HCT116 (cell line): ENCODE data around the gene F2R. TPM values are rescaled to one million over a fixed set of nuclear protein-coding genes. Genes with fewer than 3 reads are reported as not detected.

ENCODE experiments used
- ATAC-seq: fragments of 200-7000 bp; cut with Tn5 transposase; 2 replicates; pipeline ENCODE4 v1.9.1; 2020; ENCODE audit warnings: mild to moderate bottlenecking, moderate library complexity
- BruUV-seq: library from RNA; stranded (reverse); fragments of 400-500 nt; replicated peaks from 2 replicates; lab custom pipeline; 2021; lab: Mats Ljungman, UMichigan
- CTCF ChIA-PET: fragments of 300-600 bp; sonication (Branson Sonifier 250); formaldehyde crosslinking; loops from one replicate; lab custom pipeline; 2021; ENCODE audit warnings: antibody characterized with exemption; lab: Charles Lee
- POLR2A ChIA-PET: fragments of 300-600, 350-600 bp; sonication (Branson Sonifier 250); formaldehyde crosslinking; loops from one replicate; lab custom pipeline; 2021; ENCODE audit warnings: antibody characterized with exemption; lab: Charles Lee
- RAD21 ChIA-PET, 2 experiments: fragments of 300-600 bp; sonication (Branson Sonifier 250); formaldehyde crosslinking; loops; one replicate each; lab custom pipeline; 2023; ENCODE audit warnings: low total read pairs in 2 of 2; ENCODE audit not compliant: uncharacterized antibody in 2 of 2, unreplicated experiment in 2 of 2, low non-redundant PET in 1 of 2; lab: Charles Lee
- DNase-seq: peaks from one replicate; pipeline ENCODE4 v3.0.0-alpha.2; 2010; ENCODE audit warnings: low read depth, low spot score
- H2AFZ ChIP-seq: fragments of 200-600 bp; shearing (Covaris generic), sonication (generic); 2 replicates; pipeline ENCODE4 v1.6.1; 2017; ENCODE audit warnings: low read depth, mixed run types, mixed read lengths, antibody characterized with exemption, low read length; ENCODE audit not compliant: poor library complexity, severe bottlenecking
- H3K27ac ChIP-seq: 2 replicates; pipeline ENCODE4 v1.5.1; 2012; ENCODE audit warnings: low read depth, low read length
- H3K27me3 ChIP-seq: fragments of 200-600 bp; sonication (generic); 2 replicates; pipeline ENCODE4 v1.6.1; 2016; ENCODE audit warnings: mixed run types, low read length, mixed read lengths; ENCODE audit not compliant: insufficient read depth
- H3K36me3 ChIP-seq, 2 experiments: fragments of 200-500 bp in 1 of 2; fragments of 200-600 bp in 1 of 2; sonication (Bioruptor generic) in 1 of 2; sonication (generic) in 1 of 2; 2 replicates each; pipeline versions ENCODE4 v1.5.1 to v1.6.1; 2014 to 2016; ENCODE audit warnings: low read length in 2 of 2, inconsistent platforms in 1 of 2, mixed read lengths in 1 of 2, mixed run types in 1 of 2; ENCODE audit not compliant: insufficient read depth in 2 of 2, control insufficient read depth in 1 of 2
- H3K4me1 ChIP-seq, 2 experiments: fragments of 200-600 bp in 1 of 2; sonication (generic) in 1 of 2; 2 replicates each; pipeline versions ENCODE4 v1.5.1 to v1.6.1; 2012 to 2017; ENCODE audit warnings: low read length in 2 of 2, inconsistent platforms in 1 of 2, mild to moderate bottlenecking in 1 of 2, mixed read lengths in 1 of 2, mixed run types in 1 of 2, moderate library complexity in 1 of 2; ENCODE audit not compliant: insufficient read depth in 2 of 2, control insufficient read depth in 1 of 2
- H3K4me2 ChIP-seq: fragments of 200-600 bp; sonication (generic); 2 replicates; pipeline ENCODE4 v1.6.1; 2017; ENCODE audit warnings: mixed run types, low read length, mixed read lengths
- H3K4me3 ChIP-seq, 2 experiments: fragments of 200-600 bp in 1 of 2; sonication (generic) in 1 of 2; replicated peaks in 1 of 2; 2 replicates each; pipeline ENCODE4 v1.5.1; 2011 to 2016; ENCODE audit warnings: low read length in 2 of 2, control low read depth in 1 of 2, low read depth in 1 of 2, mild to moderate bottlenecking in 1 of 2, mixed read lengths in 1 of 2, mixed run types in 1 of 2
- H3K79me2 ChIP-seq: fragments of 200-600 bp; sonication (generic); 2 replicates; pipeline ENCODE4 v1.6.1; 2017; ENCODE audit warnings: mild to moderate bottlenecking, mixed run types, low read length, moderate library complexity, mixed read lengths; ENCODE audit not compliant: insufficient read depth
- H3K9ac ChIP-seq: fragments of 200-600 bp; sonication (generic); 2 replicates; pipeline ENCODE4 v1.6.1; 2016; ENCODE audit warnings: low read length, mixed read lengths
- H3K9me2 ChIP-seq: fragments of 200-600 bp; sonication (generic), shearing (Covaris generic); 2 replicates; pipeline ENCODE4 v1.6.1; 2017; ENCODE audit warnings: mixed run types, mild to moderate bottlenecking, moderate library complexity; ENCODE audit not compliant: insufficient read depth
- H3K9me3 ChIP-seq, 2 experiments: fragments of 200-500 bp in 1 of 2; fragments of 200-600 bp in 1 of 2; sonication (Bioruptor generic) in 1 of 2; sonication (generic) in 1 of 2; 2 replicates each; pipeline ENCODE4 v1.6.1; 2014 to 2017; ENCODE audit warnings: low read length in 2 of 2, mixed read lengths in 2 of 2, inconsistent platforms in 1 of 2, low read depth in 1 of 2, mild to moderate bottlenecking in 1 of 2, mixed run types in 1 of 2, moderate library complexity in 1 of 2; ENCODE audit not compliant: control insufficient read depth in 1 of 2, insufficient read depth in 1 of 2
- H4K20me1 ChIP-seq: fragments of 200-600 bp; sonication (generic), shearing (Covaris generic); 2 replicates; pipeline ENCODE4 v1.6.1; 2017; ENCODE audit warnings: mixed run types, mild to moderate bottlenecking, moderate library complexity; ENCODE audit not compliant: insufficient read depth
- ATF3 ChIP-seq: IDR thresholded peaks from 2 replicates; pipeline ENCODE4 v1.6.1; 2012
- CBX3 ChIP-seq: IDR thresholded peaks from 2 replicates; pipeline ENCODE4 v1.6.1; 2012; ENCODE audit warnings: low read depth
- CEBPB ChIP-seq: IDR thresholded peaks from 2 replicates; pipeline ENCODE4 v1.6.1; 2012; ENCODE audit warnings: low read depth
- CTCF ChIP-seq, 3 experiments: fragments of 200-600 bp in 1 of 3; sonication (generic) in 1 of 3; IDR thresholded peaks in 2 of 3; conservative IDR thresholded peaks in 1 of 3; 2 replicates each; pipeline ENCODE4 v1.5.1; 2012 to 2017; ENCODE audit warnings: low read depth in 2 of 3, low read length in 2 of 3, antibody characterized with exemption in 1 of 3, borderline replicate concordance in 1 of 3, control low read depth in 1 of 3, mild to moderate bottlenecking in 1 of 3, mixed read lengths in 1 of 3, mixed run types in 1 of 3, moderate library complexity in 1 of 3; ENCODE audit not compliant: insufficient read depth in 1 of 3
- EGR1 ChIP-seq: IDR thresholded peaks from 2 replicates; pipeline ENCODE4 v1.6.1; 2012; ENCODE audit warnings: low read depth
- ELF1 ChIP-seq: IDR thresholded peaks from 2 replicates; pipeline ENCODE4 v1.6.1; 2012; ENCODE audit warnings: low read depth, borderline replicate concordance
- FOSL1 ChIP-seq: IDR thresholded peaks from 2 replicates; pipeline ENCODE4 v1.6.1; 2012; ENCODE audit warnings: low read depth
- JUND ChIP-seq: IDR thresholded peaks from 2 replicates; pipeline ENCODE4 v1.6.1; 2012
- MAX ChIP-seq: IDR thresholded peaks from 2 replicates; pipeline ENCODE4 v1.6.1; 2012
- POLR2A ChIP-seq: IDR thresholded peaks from 2 replicates; pipeline ENCODE4 v1.7.0; 2011; ENCODE audit warnings: borderline replicate concordance; ENCODE audit not compliant: insufficient read depth, insufficient read length; ENCODE audit errors: extremely low read depth
- POLR2AphosphoS5 ChIP-seq: IDR thresholded peaks from 2 replicates; pipeline ENCODE4 v1.6.1; 2011; ENCODE audit warnings: mild to moderate bottlenecking, low read depth, low read length, moderate library complexity
- RAD21 ChIP-seq: IDR thresholded peaks from 2 replicates; pipeline ENCODE4 v1.6.1; 2012; ENCODE audit warnings: low read depth, mild to moderate bottlenecking
- SIN3A ChIP-seq: IDR thresholded peaks from 2 replicates; pipeline ENCODE4 v1.6.1; 2012; ENCODE audit warnings: low read depth
- SP1 ChIP-seq: IDR thresholded peaks from 2 replicates; pipeline ENCODE4 v1.6.1; 2012; ENCODE audit warnings: low read depth
- SRF ChIP-seq: IDR thresholded peaks from 2 replicates; pipeline ENCODE4 v1.6.1; 2012; ENCODE audit warnings: low read depth
- TCF7L2 ChIP-seq: IDR thresholded peaks from 2 replicates; pipeline ENCODE4 v1.7.0; 2011; ENCODE audit warnings: borderline replicate concordance, inconsistent platforms; ENCODE audit not compliant: insufficient read depth, insufficient read length; ENCODE audit errors: extremely low read depth
- YY1 ChIP-seq: IDR thresholded peaks from 2 replicates; pipeline ENCODE4 v1.6.1; 2011; ENCODE audit warnings: low read length, low read depth, moderate library complexity, mild to moderate bottlenecking; ENCODE audit not compliant: insufficient replicate concordance; ENCODE audit errors: extremely low read depth
- ZFX ChIP-seq: fragments of 450-650 bp; IDR thresholded peaks from 2 replicates; pipeline ENCODE4 v1.6.1; 2017
- ZNF274 ChIP-seq: fragments of 200-500 bp; sonication (Bioruptor generic); IDR thresholded peaks from 2 replicates; pipeline ENCODE4 v1.6.1; 2014; ENCODE audit warnings: mild to moderate bottlenecking, low read depth, low read length, inconsistent platforms
- intact Hi-C: fragments of 100-400 bp; cut with micrococcal nuclease; formaldehyde crosslinking; loops from 2 replicates; pipeline ENCODE4 v1.10.0; 2022
- total RNA-seq: library from RNA; stranded (reverse); gene quantifications from one replicate; pipeline ENCODE4 v1.2.1, GENCODE V29; 2021; ENCODE audit not compliant: unreplicated experiment
- TF ChIP-seq, protein P1 (sequence below): IDR thresholded peaks from 2 replicates; pipeline ENCODE4 v1.6.1; 2011; ENCODE audit warnings: mild to moderate bottlenecking, low read length, moderate library complexity; ENCODE audit not compliant: insufficient replicate concordance; ENCODE audit errors: extremely low read depth

Gene F2R
- total RNA-seq, 1 experiment from 2014 or later, result 16.6 TPM

DNA sequence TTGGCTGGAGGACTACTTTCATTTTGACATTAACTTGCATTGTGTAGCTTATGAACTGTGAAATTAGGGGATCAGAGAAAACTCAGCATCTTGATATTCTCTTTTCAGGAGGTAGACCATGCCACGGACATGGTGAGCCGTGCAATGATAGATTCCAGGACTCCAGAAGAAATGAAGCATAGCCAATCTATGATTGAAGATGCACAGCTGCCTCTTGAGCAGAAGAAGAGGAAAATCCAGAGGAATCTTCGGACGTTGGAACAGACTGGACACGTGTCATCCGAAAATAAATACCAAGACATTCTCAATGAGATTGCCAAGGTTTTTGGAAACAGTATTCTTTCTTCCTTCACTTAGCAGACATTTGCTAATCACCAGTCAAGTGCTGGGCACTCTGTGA lies 20.6 kb upstream of the F2R start:
- CTCF ChIA-PET, result no interaction called here
- RAD21 ChIA-PET, result no interaction called here
- no peak overlapping the region for H3K27ac ChIP-seq
- H3K79me2 ChIP-seq, result no peaks in the 10 kb centered on the region
- intact Hi-C loops, result no loop called here
- no TSS peak for BruUV-seq
- DNase-seq, result no peak
- H3K9me2 ChIP-seq, result no peaks in the 10 kb centered on the region
- H2AFZ ChIP-seq, result no peak overlapping the region
- TF ChIP-seq JUND (no peak), ATF3 (no peak), MAX (no peak), YY1 (no peak), ZFX (no peak), FOSL1 (no peak), CBX3 (no peak), EGR1 (no peak), SRF (no peak), CTCF (IDR thresholded peaks at IDR 0.05 in 2 of 3, conservative IDR thresholded peaks at IDR 0.05 in 1 of 3; ENCODE audit: borderline replicate concordance in 1 of 3, insufficient read depth in 1 of 3, low read depth in 2 of 3, low read length in 2 of 3) (no peak), ZNF274 (no peak), SIN3A (no peak), SP1 (no peak), CEBPB (no peak), RAD21 (no peak), TCF7L2 (no peak), ELF1 (no peak), POLR2A (no peak), POLR2AphosphoS5 (no peak)
- TF ChIP-seq, protein P1, sequence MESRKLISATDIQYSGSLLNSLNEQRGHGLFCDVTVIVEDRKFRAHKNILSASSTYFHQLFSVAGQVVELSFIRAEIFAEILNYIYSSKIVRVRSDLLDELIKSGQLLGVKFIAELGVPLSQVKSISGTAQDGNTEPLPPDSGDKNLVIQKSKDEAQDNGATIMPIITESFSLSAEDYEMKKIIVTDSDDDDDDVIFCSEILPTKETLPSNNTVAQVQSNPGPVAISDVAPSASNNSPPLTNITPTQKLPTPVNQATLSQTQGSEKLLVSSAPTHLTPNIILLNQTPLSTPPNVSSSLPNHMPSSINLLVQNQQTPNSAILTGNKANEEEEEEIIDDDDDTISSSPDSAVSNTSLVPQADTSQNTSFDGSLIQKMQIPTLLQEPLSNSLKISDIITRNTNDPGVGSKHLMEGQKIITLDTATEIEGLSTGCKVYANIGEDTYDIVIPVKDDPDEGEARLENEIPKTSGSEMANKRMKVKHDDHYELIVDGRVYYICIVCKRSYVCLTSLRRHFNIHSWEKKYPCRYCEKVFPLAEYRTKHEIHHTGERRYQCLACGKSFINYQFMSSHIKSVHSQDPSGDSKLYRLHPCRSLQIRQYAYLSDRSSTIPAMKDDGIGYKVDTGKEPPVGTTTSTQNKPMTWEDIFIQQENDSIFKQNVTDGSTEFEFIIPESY, result no peak
- TF ChIP-seq, all 23 proteins: peak for 0
- Histone ChIP-seq H3K9ac (no peak overlapping the region), H3K36me3 (no peaks in the 10 kb centered on the region), H4K20me1 (no peaks in the 10 kb centered on the region), H3K4me3 (no peak overlapping the region), H3K4me1 (peaks cover 4 to 14% of the 10 kb centered on the region in 2 experiments; a peak in 3 of 4 replicates), H3K9me3 (no peaks in the 10 kb centered on the region), H3K4me2 (no peak overlapping the region), H3K27me3 (no peaks in the 10 kb centered on the region)
- POLR2A ChIA-PET, result no interaction called here
- ATAC-seq, result no peak
